Stimulated activated CD8-positive, alpha-beta memory T cell treated with anti-CD3 and anti-CD28 coated beads, Interleukin-4, amount 100 ng/mL, for 1 hour (primary cell): ENCODE results near the gene FBXO2.
"Not testable (repeated sequence)": the region's sequence is repeated elsewhere in the genome, so short reads cannot be mapped to it uniquely, and the experiment has no call there.

Source experiments
- DNase-seq, 2 donors: peaks; one replicate each; pipeline ENCODE4 v3.0.0-alpha.2; 2020; ENCODE audit warnings: low read depth in 2 of 2, low spot score in 1 of 2

FBXO2 gene

GRCh38 chr1:11629184-11630016 is 24.8 kb downstream of the FBXO2 start:
- no peak for DNase-seq

GRCh38 chr1:11628767-11629166 is 25.5 kb downstream of the FBXO2 start:
- DNase-seq = no peak

GRCh38 chr1:11626551-11626950 is 27.7 kb downstream of the FBXO2 start:
- no peak for DNase-seq

- no peak for DNase-seq
Measured at GRCh38 chr1:11623702-11624101, 30.5 kb downstream of the FBXO2 start.

GRCh38 chr1:11622398-11622797 is 31.8 kb downstream of the FBXO2 start:
- no peak for DNase-seq

GRCh38 chr1:11620924-11621323 is 33.3 kb downstream of the FBXO2 start:
- DNase-seq = no peak

GRCh38 chr1:11620405-11620804 is 33.8 kb downstream of the FBXO2 start:
- no peak for DNase-seq

GRCh38 chr1:11617741-11618140 is 36.5 kb downstream of the FBXO2 start:
- no peak for DNase-seq

DNA sequence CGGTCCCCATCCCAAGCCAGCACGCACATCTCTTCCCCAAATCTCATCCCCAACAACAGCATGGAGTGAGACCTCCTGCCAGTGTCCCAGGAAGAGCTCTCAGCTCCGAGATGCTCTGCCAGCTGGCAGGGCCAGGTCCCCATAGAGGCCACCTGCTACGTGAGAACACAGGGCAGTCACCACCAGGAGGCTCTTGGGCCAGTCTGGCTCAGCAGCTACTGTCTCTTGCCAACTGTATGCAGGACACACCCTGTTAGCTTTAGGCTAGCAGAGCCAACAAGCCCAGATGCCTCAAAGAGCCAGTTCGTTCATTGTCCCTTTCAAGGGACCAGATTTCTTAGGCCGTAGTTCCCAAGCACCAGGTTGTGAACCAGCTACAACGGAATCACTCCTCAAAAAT is 36.9 kb downstream of the FBXO2 start:
- DNase-seq = no peak

GRCh38 chr1:11616766-11617165 is 37.5 kb downstream of the FBXO2 start:
- no peak for DNase-seq

DNA sequence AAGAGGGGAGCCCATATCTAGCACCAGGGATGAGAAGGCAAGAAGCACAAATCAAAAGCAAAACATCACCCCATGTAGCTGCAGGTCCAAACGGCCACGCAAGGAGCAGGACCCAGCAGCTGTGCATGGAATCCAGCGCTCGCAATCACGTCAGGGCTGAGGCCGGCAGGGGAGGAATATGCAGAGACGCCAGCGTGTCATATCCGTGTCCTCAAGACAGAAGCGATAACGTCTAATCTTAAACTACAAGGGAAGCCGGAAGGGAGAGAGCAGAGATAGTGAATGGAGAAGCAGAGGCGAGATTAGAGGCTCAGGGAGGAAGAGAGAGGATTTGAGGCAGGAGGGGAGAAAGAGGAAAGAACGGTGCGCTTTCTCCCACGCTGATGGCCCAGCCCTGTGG is 39.1 kb downstream of the FBXO2 start:
- DNase-seq = no peak

DNA sequence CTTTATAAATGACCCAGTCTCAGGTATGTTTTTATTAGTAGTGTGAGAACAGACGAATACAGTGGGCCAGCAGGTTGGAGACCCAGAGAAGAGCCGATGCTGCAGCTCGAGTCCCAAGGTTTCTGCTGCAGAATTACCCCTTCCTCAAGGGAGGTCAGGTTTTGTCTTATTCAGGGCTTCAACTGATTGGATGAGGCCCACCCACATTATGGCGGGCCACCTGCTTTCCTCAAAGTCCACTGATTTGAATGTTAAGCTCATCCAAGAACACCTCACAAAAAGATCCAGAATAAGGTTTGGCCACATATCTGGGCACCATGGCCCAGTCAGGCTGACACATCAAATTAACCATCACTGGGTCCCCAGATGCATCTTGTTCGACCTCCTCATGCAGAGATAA is 40.9 kb downstream of the FBXO2 start:
- no peak for DNase-seq

GRCh38 chr1:11611638-11612327 is 42.4 kb downstream of the FBXO2 start:
- DNase-seq = no peak

DNA sequence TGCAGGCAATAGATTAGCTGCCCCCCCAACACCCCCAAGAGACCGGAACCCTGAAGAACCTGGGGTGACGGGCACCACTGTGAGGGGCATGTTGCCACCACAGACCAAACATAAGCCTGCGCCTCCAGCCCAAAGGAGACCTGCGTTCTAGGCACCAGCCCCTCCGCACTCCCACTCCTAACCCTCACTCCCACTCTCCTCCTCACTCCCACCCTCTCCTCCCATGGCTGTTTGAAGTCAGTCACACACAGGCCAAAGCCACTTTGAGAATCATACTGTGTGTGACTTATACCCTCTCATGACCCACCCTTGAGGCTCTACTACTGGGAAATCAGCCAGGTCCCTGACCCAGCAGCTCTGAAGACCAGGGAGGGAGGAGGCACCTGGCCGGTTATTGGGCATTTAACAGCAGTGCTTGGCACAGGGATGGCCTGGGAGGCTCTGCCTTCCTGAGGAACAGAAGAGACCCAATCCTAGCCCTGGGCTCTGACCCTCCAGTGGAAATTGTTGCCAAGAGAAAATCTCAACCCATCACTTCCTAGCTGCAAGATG is 43.5 kb downstream of the FBXO2 start:
- DNase-seq = no peak

- not testable (repeated sequence) for DNase-seq
Measured at GRCh38 chr1:11609378-11609777, 44.9 kb downstream of the FBXO2 start.

DNA sequence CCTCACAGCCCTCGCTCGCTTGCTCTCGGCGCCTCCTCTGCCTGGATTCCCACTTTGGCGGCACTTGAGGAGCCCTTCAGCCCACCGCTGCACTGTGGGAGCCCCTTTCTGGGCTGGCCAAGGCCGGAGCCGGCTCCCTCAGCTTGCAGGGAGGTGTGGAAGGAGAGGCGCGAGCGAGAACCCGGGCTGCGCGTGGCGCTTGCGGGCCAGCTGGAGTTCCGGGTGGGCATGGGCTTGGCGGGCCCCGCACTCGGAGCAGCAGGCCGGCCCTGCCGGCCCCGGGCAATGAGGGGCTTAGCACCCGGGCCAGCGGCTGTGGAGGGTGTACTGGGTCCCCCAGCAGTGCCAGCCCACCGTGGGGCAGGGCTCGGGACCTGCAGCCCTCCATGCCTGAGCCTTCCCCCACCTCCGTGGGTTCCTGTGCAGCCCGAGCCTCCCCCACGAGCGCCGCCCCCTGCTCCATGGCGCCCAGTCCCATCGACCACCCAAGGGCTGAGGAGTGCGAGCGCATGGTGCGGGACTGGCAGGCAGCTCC is 45.6 kb downstream of the FBXO2 start:
- DNase-seq = not testable (repeated sequence)

DNA sequence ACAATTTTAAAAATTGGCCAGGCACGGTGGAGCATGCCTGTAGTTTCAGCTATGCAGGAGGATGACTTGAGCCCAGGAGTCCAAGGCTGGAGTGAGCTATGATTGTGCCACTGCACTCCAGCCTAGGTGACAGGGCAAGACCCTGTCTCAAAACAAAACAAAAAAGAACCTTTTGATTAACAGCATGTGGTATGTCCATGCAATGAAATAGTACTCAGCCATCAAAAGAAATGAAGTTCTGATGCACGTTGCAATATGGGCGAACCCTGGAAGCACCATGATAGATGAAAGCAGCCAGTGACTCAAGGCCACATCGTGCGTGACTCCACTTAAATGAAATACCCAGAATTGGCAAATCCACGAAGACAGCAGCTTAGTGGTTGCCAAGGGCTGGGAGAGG is 47.5 kb downstream of the FBXO2 start:
- no peak for DNase-seq

DNA sequence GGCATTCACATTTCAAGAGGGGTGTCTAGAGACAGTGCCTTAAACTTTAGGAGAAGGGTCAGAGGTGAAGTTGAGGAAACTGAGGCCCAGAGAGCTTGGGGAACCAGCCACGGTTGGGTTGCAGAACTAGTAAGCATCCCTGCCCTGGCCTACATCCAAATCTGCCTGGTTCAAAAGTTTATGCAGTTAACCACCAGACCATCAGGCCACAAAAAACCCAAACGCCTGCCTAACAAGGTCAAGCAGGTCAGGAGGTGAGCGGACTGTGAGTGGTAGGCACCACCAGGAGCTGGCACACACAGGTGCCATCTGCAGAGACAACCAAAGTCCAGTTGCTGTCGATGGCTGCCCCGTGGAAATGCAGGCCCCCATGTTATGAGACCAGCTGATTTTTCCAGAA is 51.2 kb downstream of the FBXO2 start:
- no peak for DNase-seq

DNA sequence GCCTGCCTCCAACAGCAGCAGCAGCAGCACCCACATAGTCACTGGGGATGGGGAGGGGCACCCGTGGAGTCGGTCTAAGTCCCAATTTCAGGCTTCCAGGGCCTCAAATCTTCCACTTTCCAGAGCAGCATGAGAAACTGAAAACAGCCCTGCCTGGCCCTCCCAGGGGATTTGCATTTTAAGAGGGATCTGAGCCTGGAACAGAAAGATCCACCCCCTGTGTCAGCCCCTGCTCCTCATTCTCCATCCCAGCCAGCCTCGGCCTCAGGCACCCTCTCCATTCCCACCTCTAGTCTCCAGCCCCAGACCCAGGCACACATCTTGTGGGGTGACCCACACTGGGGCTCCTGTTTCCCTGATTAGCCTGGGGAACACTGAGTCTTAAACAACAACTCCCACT is 51.8 kb downstream of the FBXO2 start:
- DNase-seq = no peak

DNA sequence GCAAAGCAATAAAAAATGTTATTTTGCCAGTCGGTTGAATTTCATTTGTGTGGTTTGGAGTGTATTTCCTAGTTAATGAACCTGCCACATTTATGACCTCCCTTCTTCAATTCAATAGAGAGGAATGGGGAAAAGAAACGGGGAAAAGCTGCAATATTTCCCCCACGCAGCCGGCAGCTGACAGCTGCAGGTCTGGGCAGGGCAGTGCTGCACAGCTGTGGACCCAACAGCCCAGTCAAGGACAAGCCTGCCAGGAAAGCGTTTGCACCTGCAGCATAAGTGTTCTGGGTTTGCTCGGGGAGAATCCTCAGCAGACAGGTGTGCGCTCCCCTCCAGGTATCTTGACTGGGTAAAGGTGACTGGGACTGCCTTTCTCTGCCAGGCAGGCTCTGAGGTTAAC is 53.4 kb downstream of the FBXO2 start:
- DNase-seq = no peak

DNA sequence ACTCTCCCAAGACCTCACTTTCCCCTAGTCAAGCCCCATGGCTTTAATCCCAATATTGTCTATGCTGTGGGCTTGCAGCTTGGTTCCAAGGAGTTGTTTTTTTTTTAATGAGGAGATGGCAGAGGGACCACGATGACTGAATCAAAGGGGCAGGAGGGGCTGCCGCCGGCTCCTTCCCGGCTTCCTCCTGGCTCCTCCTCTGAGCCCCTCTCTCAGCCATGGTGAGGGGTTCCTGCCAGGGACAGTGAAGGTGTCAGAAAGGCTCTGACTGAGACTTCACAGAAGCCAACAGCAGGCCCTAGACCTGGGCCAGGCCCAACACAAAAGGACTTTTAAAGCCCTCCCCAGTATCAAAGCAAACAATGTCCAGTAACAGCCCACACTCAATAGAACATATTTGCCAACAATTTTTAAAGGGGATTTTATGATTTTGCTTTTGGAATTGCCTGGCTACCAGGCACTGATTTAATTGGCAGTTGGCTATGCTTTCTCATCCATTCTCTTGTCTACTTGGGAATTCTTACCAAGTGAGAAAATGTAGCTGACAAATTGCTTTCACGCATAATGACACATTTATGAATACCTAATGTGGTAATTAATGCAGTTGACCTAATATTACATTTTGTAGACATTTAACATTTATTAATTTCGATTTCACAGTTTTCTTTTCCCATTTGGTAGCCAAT is 54.2 kb downstream of the FBXO2 start:
- DNase-seq = no peak

DNA sequence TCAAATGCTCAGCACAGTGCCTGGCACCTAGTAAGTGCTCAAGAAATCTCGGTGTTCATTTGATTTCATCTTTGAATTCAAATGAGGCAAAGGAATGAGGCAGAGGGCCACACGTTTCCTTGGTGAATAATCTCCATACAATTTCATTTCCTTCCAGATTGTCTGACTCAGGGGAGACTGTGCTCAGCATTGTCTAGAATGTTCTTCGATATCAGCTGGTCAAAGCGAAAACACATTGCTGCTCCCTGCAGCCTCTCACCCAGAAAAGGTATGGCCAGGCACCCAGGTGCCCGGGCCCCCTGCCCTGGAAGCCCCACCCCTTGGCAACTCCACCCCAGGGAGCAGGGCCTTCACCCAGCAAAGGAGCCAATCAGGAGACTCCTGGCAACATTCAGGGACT is 55.8 kb downstream of the FBXO2 start:
- DNase-seq = no peak
